ENCODE data around the gene CDH4.

The CDH4 gene

GRCh38 chr20:61608275-61609085, 356.4 kb downstream of the CDH4 start:
- Histone ChIP-seq H3K27ac (ENCODE audit: low read depth, low read length) (no peak overlapping the region), H3K36me3 (ENCODE audit: control insufficient read depth in 5 of 5, insufficient read depth in 5 of 5, low read length in 5 of 5) (no peaks in the 10 kb centered on the region), H3K9ac (ENCODE audit: low read length in 5 of 5) (no peak overlapping the region), H3K4me3 (ENCODE audit: low read depth in 1 of 5, low read length in 5 of 5) (no peak overlapping the region), H3K9me3 (ENCODE audit: control insufficient read depth in 5 of 5, low read length in 5 of 5) (peaks cover 0 to 23% (median 21%) of the 10 kb centered on the region in 5 donors), H3K27me3 (ENCODE audit: control insufficient read depth in 5 of 5, insufficient read depth in 4 of 5, low read length in 5 of 5) (peaks cover 3 to 14% (median 6%) of the 10 kb centered on the region in 5 donors), H3K4me1 (ENCODE audit: control insufficient read depth in 5 of 5, insufficient read depth in 5 of 5, low read length in 5 of 5) (no peaks in the 10 kb centered on the region)

DNA sequence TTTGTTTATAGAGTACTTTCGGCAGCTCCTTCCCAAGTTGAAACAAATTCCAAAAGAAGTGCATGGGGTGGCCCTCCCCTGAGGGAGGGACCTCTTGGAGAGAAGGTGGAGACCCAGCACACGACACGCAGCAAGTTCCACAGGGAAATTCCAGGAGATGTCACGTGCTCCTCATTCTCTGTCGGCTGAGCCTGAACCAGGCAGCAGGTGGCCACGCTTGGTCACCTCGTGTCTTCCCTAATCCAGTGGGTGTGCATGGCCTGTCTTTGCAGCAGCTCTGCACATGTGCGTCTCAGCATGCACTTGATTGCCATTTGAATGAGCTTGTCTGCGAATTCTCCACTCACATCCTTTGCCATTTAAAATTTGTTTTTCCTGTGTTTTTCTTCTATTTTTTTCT, 357.4 kb downstream of the CDH4 start:
- Histone ChIP-seq H3K9ac (ENCODE audit: low read length in 5 of 5) (no peak overlapping the region), H3K9me3 (ENCODE audit: control insufficient read depth in 5 of 5, low read length in 5 of 5) (peaks cover 0 to 17% (median 12%) of the 10 kb centered on the region in 5 donors), H3K36me3 (ENCODE audit: control insufficient read depth in 5 of 5, insufficient read depth in 5 of 5, low read length in 5 of 5) (no peaks in the 10 kb centered on the region), H3K27ac (ENCODE audit: low read depth, low read length) (no peak overlapping the region), H3K4me1 (ENCODE audit: control insufficient read depth in 5 of 5, insufficient read depth in 5 of 5, low read length in 5 of 5) (no peaks in the 10 kb centered on the region), H3K27me3 (ENCODE audit: control insufficient read depth in 5 of 5, insufficient read depth in 4 of 5, low read length in 5 of 5) (peaks cover 3 to 14% (median 6%) of the 10 kb centered on the region in 5 donors), H3K4me3 (ENCODE audit: low read depth in 1 of 5, low read length in 5 of 5) (no peak overlapping the region)

- no peaks in the 10 kb centered on the region for H3K36me3 ChIP-seq (ENCODE audit: control insufficient read depth in 5 of 5, insufficient read depth in 5 of 5, low read length in 5 of 5)
- H3K4me1 ChIP-seq (ENCODE audit: control insufficient read depth in 5 of 5, insufficient read depth in 5 of 5, low read length in 5 of 5): no peaks in the 10 kb centered on the region
- peaks cover 0 to 13% (median 7%) of the 10 kb centered on the region in 5 donors for H3K9me3 ChIP-seq (ENCODE audit: control insufficient read depth in 5 of 5, low read length in 5 of 5)
- no peak overlapping the region for H3K9ac ChIP-seq (ENCODE audit: low read length in 5 of 5)
- no peak overlapping the region for H3K4me3 ChIP-seq (ENCODE audit: low read depth in 1 of 5, low read length in 5 of 5)
- no peak overlapping the region for H3K27ac ChIP-seq (ENCODE audit: low read depth, low read length)
- H3K27me3 ChIP-seq (ENCODE audit: control insufficient read depth in 5 of 5, insufficient read depth in 4 of 5, low read length in 5 of 5): peaks cover 0 to 11% (median 6%) of the 10 kb centered on the region in 5 donors
Observed at GRCh38 chr20:61611401-61612180, 359.5 kb downstream of the CDH4 start.

GRCh38 chr20:61613917-61614705, 362.1 kb downstream of the CDH4 start:
- Histone ChIP-seq H3K27ac (ENCODE audit: low read depth, low read length) (no peak overlapping the region), H3K27me3 (ENCODE audit: control insufficient read depth in 5 of 5, insufficient read depth in 4 of 5, low read length in 5 of 5) (peaks cover 0 to 10% (median 4%) of the 10 kb centered on the region in 5 donors), H3K36me3 (ENCODE audit: control insufficient read depth in 5 of 5, insufficient read depth in 5 of 5, low read length in 5 of 5) (no peaks in the 10 kb centered on the region), H3K4me3 (ENCODE audit: low read depth in 1 of 5, low read length in 5 of 5) (no peak overlapping the region), H3K9ac (ENCODE audit: low read length in 5 of 5) (no peak overlapping the region), H3K4me1 (ENCODE audit: control insufficient read depth in 5 of 5, insufficient read depth in 5 of 5, low read length in 5 of 5) (no peaks in the 10 kb centered on the region), H3K9me3 (ENCODE audit: control insufficient read depth in 5 of 5, low read length in 5 of 5) (peaks cover 0 to 13% (median 7%) of the 10 kb centered on the region in 5 donors)

GRCh38 chr20:61614706-61615100, 362.6 kb downstream of the CDH4 start:
- H3K36me3 ChIP-seq (ENCODE audit: control insufficient read depth in 5 of 5, insufficient read depth in 5 of 5, low read length in 5 of 5): no peaks in the 10 kb centered on the region
- no peak overlapping the region for H3K4me3 ChIP-seq (ENCODE audit: low read depth in 1 of 5, low read length in 5 of 5)
- peaks cover 0 to 10% (median 4%) of the 10 kb centered on the region in 5 donors for H3K27me3 ChIP-seq (ENCODE audit: control insufficient read depth in 5 of 5, insufficient read depth in 4 of 5, low read length in 5 of 5)
- no peak overlapping the region for H3K27ac ChIP-seq (ENCODE audit: low read depth, low read length)
- H3K9me3 ChIP-seq (ENCODE audit: control insufficient read depth in 5 of 5, low read length in 5 of 5): peaks cover 0 to 13% (median 7%) of the 10 kb centered on the region in 5 donors
- no peak overlapping the region for H3K9ac ChIP-seq (ENCODE audit: low read length in 5 of 5)
- no peaks in the 10 kb centered on the region for H3K4me1 ChIP-seq (ENCODE audit: control insufficient read depth in 5 of 5, insufficient read depth in 5 of 5, low read length in 5 of 5)

DNA sequence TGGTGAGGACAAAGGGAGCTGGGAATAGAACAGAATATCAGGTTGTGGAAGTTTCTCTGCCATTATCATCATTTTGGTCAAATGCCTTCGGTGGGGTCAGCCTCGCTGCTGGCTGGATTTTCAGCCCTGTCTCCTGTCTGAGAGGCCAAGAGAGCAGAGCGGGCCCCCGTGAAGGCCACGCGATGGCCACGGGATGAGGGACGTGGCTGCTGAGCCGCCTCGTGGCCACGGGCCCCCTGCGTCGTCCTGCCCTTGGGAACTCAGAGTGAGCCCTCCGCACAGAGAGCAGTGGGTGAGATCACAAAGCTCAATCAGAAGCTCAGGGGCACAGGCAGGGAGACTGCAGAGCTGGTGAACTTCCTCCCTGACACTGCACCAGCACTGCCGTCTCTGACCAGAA, 363.7 kb downstream of the CDH4 start:
- no peak overlapping the region for H3K4me3 ChIP-seq (ENCODE audit: low read depth in 1 of 5, low read length in 5 of 5)
- peaks cover 0 to 11% (median 7%) of the 10 kb centered on the region in 5 donors for H3K9me3 ChIP-seq (ENCODE audit: control insufficient read depth in 5 of 5, low read length in 5 of 5)
- H3K9ac ChIP-seq (ENCODE audit: low read length in 5 of 5): no peak overlapping the region
- no peak overlapping the region for H3K27ac ChIP-seq (ENCODE audit: low read depth, low read length)
- H3K4me1 ChIP-seq (ENCODE audit: control insufficient read depth in 5 of 5, insufficient read depth in 5 of 5, low read length in 5 of 5): no peaks in the 10 kb centered on the region
- no peaks in the 10 kb centered on the region for H3K36me3 ChIP-seq (ENCODE audit: control insufficient read depth in 5 of 5, insufficient read depth in 5 of 5, low read length in 5 of 5)
- peaks cover 0 to 12% (median 4%) of the 10 kb centered on the region in 5 donors for H3K27me3 ChIP-seq (ENCODE audit: control insufficient read depth in 5 of 5, insufficient read depth in 4 of 5, low read length in 5 of 5)

DNA sequence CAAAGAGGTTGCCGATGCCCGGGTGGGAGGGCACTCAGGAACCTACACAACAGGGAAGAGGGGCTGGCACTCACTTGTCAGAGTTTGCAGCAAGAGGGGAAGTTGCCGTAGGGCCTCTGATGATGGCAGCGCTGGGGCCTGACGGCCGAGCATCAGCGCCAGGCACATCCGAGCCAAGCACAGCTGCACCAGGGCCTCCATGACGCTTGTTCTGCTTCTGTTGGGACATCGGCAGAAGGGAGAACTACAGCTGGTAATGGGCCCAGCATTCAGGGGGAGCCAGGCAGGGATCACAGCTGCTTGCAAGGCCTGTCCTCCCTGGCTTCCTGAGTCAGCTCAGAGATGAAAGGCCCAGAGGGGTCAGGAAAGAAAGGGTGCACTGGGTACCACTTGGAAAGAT, 367.7 kb downstream of the CDH4 start:
- no peak overlapping the region for H3K4me3 ChIP-seq (ENCODE audit: low read depth in 1 of 5, low read length in 5 of 5)
- peaks cover 0 to 16% (median 7%) of the 10 kb centered on the region in 5 donors for H3K27me3 ChIP-seq (ENCODE audit: control insufficient read depth in 5 of 5, insufficient read depth in 4 of 5, low read length in 5 of 5)
- no peak overlapping the region for H3K9ac ChIP-seq (ENCODE audit: low read length in 5 of 5)
- no peaks in the 10 kb centered on the region for H3K4me1 ChIP-seq (ENCODE audit: control insufficient read depth in 5 of 5, insufficient read depth in 5 of 5, low read length in 5 of 5)
- H3K36me3 ChIP-seq (ENCODE audit: control insufficient read depth in 5 of 5, insufficient read depth in 5 of 5, low read length in 5 of 5): no peaks in the 10 kb centered on the region
- no peak overlapping the region for H3K27ac ChIP-seq (ENCODE audit: low read depth, low read length)
- no peaks in the 10 kb centered on the region for H3K9me3 ChIP-seq (ENCODE audit: control insufficient read depth in 5 of 5, low read length in 5 of 5)

GRCh38 chr20:61620174-61620573, 368.1 kb downstream of the CDH4 start:
- Histone ChIP-seq H3K27ac (ENCODE audit: low read depth, low read length) (no peak overlapping the region), H3K27me3 (ENCODE audit: control insufficient read depth in 5 of 5, insufficient read depth in 4 of 5, low read length in 5 of 5) (peaks cover 0 to 16% (median 7%) of the 10 kb centered on the region in 5 donors), H3K9ac (ENCODE audit: low read length in 5 of 5) (no peak overlapping the region), H3K36me3 (ENCODE audit: control insufficient read depth in 5 of 5, insufficient read depth in 5 of 5, low read length in 5 of 5) (no peaks in the 10 kb centered on the region), H3K4me1 (ENCODE audit: control insufficient read depth in 5 of 5, insufficient read depth in 5 of 5, low read length in 5 of 5) (no peaks in the 10 kb centered on the region), H3K4me3 (ENCODE audit: low read depth in 1 of 5, low read length in 5 of 5) (no peak overlapping the region), H3K9me3 (ENCODE audit: control insufficient read depth in 5 of 5, low read length in 5 of 5) (no peaks in the 10 kb centered on the region)

DNA sequence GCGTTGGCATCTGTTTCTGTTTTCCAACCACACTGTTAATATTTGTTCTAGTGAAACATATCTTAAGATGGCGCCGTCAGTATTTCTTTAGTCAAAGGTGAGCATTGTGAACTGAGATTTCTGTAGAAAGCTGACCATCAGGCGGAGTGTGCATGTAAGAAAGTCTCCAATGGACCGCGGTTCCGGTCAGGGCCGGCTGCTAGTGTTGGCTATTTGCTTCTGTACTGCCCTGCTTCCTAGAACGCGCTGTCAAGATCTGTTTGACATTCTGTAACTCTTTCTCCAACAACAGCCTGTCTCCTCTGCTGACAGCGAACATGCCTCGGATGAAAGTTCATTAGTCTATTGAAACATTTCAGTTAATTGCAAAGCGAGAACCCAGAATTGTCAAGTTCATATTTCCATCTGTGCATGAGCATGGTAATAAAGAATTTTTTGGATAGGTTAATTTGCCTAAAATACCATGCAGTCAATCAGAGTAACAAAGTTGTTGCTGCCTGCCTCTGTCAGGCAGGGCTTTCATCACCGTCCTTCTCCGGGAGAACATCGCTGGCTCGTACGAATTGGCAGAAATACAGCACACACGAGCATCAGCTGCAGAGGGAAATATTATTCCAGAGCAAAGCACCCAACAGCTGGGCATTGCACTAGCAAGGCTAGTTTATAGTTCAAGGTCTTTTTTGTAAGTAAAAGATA, 369.1 kb downstream of the CDH4 start:
- H3K9ac ChIP-seq (ENCODE audit: low read length in 5 of 5): no peak overlapping the region
- peaks cover 0 to 16% (median 7%) of the 10 kb centered on the region in 5 donors for H3K27me3 ChIP-seq (ENCODE audit: control insufficient read depth in 5 of 5, insufficient read depth in 4 of 5, low read length in 5 of 5)
- no peaks in the 10 kb centered on the region for H3K36me3 ChIP-seq (ENCODE audit: control insufficient read depth in 5 of 5, insufficient read depth in 5 of 5, low read length in 5 of 5)
- H3K27ac ChIP-seq (ENCODE audit: low read depth, low read length): no peak overlapping the region
- H3K4me1 ChIP-seq (ENCODE audit: control insufficient read depth in 5 of 5, insufficient read depth in 5 of 5, low read length in 5 of 5): no peaks in the 10 kb centered on the region
- H3K4me3 ChIP-seq (ENCODE audit: low read depth in 1 of 5, low read length in 5 of 5): no peak overlapping the region
- no peaks in the 10 kb centered on the region for H3K9me3 ChIP-seq (ENCODE audit: control insufficient read depth in 5 of 5, low read length in 5 of 5)

All from subcutaneous abdominal adipose tissue (tissue), 5 donors.